B cell (primary cell): ENCODE measurements around the gene TOX2. TPM values are rescaled to one million over a fixed set of nuclear protein-coding genes. Genes with fewer than 3 reads are reported as not detected.

Experiments
- ATAC-seq: fragments of 200-7000 bp; cut with Tn5 transposase; one replicate; pipeline ENCODE4 v1.10.0; 2021; ENCODE audit warnings: low read depth, mild to moderate bottlenecking, moderate number of reproducible peaks, moderate library complexity
- CTCF ChIA-PET: fragments of 350-600 bp; sonication (Branson Sonifier 250); formaldehyde crosslinking; loops from one replicate; lab custom pipeline; 2021; ENCODE audit warnings: antibody characterized with exemption, inconsistent platforms; lab: Charles Lee
- POLR2A ChIA-PET: fragments of 350-600 bp; sonication (Branson Sonifier 250); formaldehyde crosslinking; loops from one replicate; lab custom pipeline; 2021; ENCODE audit warnings: antibody characterized with exemption; lab: Charles Lee
- DNase-seq: peaks from one replicate; pipeline ENCODE4 v3.0.0; 2013
- H2AFZ ChIP-seq: 2 replicates; pipeline ENCODE4 v1.6.1; 2012; ENCODE audit warnings: mild to moderate bottlenecking, low read depth, low read length; ENCODE audit not compliant: insufficient read depth, poor library complexity, severe bottlenecking
- H3K27ac ChIP-seq, 2 donors: 1 replicate in 1 of 2; 2 replicates in 1 of 2; pipeline ENCODE4 v1.5.1; 2012 to 2013; ENCODE audit warnings: low read length in 2 of 2, mild to moderate bottlenecking in 2 of 2, moderate library complexity in 1 of 2
- H3K27me3 ChIP-seq, 4 experiments: fragments of 200-600 bp in 1 of 4; sonication (generic) in 1 of 4; replicated peaks in 1 of 4; 1 replicate in 2 of 4; 2 replicates in 2 of 4; pipeline versions ENCODE4 v1.6.1 to v1.7.0; 2013 to 2016; ENCODE audit warnings: low read length in 3 of 4, mild to moderate bottlenecking in 2 of 4, mixed read lengths in 1 of 4, moderate library complexity in 1 of 4; ENCODE audit not compliant: insufficient read depth in 4 of 4, control insufficient read depth in 3 of 4; ENCODE audit errors: control extremely low read depth in 1 of 4
- H3K36me3 ChIP-seq, 2 experiments: replicated peaks in 1 of 2; 1 replicate in 1 of 2; 2 replicates in 1 of 2; pipeline versions ENCODE4 v1.6.1 to v1.7.1; 2013; ENCODE audit warnings: low read length in 1 of 2; ENCODE audit not compliant: insufficient read depth in 2 of 2, control insufficient read depth in 1 of 2; ENCODE audit errors: control extremely low read depth in 1 of 2, extremely low read depth in 1 of 2
- H3K4me1 ChIP-seq, 2 donors: fragments of 200-600 bp in 1 of 2; sonication (generic) in 1 of 2; 1 replicate in 1 of 2; 2 replicates in 1 of 2; pipeline versions ENCODE4 v1.5.1 to v1.6.1; 2013 to 2017; ENCODE audit warnings: low read length in 2 of 2; ENCODE audit not compliant: control insufficient read depth in 2 of 2, insufficient read depth in 2 of 2
- H3K4me2 ChIP-seq: replicated peaks from 2 replicates; pipeline ENCODE3; 2012; ENCODE audit warnings: mild to moderate bottlenecking, low read depth, low read length; ENCODE audit not compliant: poor library complexity, severe bottlenecking
- H3K4me3 ChIP-seq, 5 experiments: fragments of 200-600 bp in 1 of 5; sonication (generic) in 1 of 5; 1 replicate in 3 of 5; 2 replicates in 2 of 5; pipeline versions ENCODE4 v1.5.1 to v1.7.0; 2011 to 2016; ENCODE audit warnings: low read length in 4 of 5, mild to moderate bottlenecking in 4 of 5, low read depth in 2 of 5, control low read depth in 1 of 5, moderate library complexity in 1 of 5; ENCODE audit not compliant: insufficient read depth in 1 of 5; ENCODE audit errors: control extremely low read depth in 1 of 5, extremely low read depth in 1 of 5
- H3K79me2 ChIP-seq: fragments of 200-600 bp; sonication (generic); one replicate; pipeline ENCODE4 v1.6.0; 2016; ENCODE audit warnings: low read length; ENCODE audit not compliant: control insufficient read depth, insufficient read depth
- H3K9ac ChIP-seq: fragments of 200-600 bp; sonication (generic); 2 replicates; pipeline ENCODE4 v1.6.1; 2017; ENCODE audit warnings: mild to moderate bottlenecking, low read length, moderate library complexity
- H3K9me3 ChIP-seq, 3 donors: one replicate each; pipeline versions ENCODE4 v1.6.1 to v1.7.1; 2013; ENCODE audit warnings: low read length in 2 of 3; ENCODE audit not compliant: control insufficient read depth in 2 of 3, insufficient read depth in 1 of 3; ENCODE audit errors: control extremely low read depth in 1 of 3
- H4K20me1 ChIP-seq: 2 replicates; pipeline ENCODE4 v1.6.0; 2012; ENCODE audit warnings: mild to moderate bottlenecking, low read length; ENCODE audit not compliant: insufficient read depth, control insufficient read depth, poor library complexity, severe bottlenecking
- H3K27ac Mint-ChIP-seq: one replicate; pipeline ENCODE4 v1.8.0; 2021; ENCODE audit warnings: mixed read lengths
- H3K27me3 Mint-ChIP-seq: one replicate; pipeline ENCODE4 v1.8.0; 2021; ENCODE audit warnings: mixed read lengths
- H3K4me1 Mint-ChIP-seq: one replicate; pipeline ENCODE4 v1.8.0; 2021; ENCODE audit warnings: mixed read lengths
- H3K4me3 Mint-ChIP-seq: one replicate; pipeline ENCODE4 v1.8.0; 2021; ENCODE audit warnings: mixed read lengths
- H3K9me3 Mint-ChIP-seq: one replicate; pipeline ENCODE4 v1.8.0; 2022; ENCODE audit warnings: mixed read lengths; ENCODE audit not compliant: insufficient read depth
- EZH2 ChIP-seq: IDR thresholded peaks from 2 replicates; pipeline ENCODE4 v1.6.1; 2012; ENCODE audit warnings: borderline replicate concordance, low read depth, mild to moderate bottlenecking, moderate library complexity, low read length; ENCODE audit not compliant: insufficient read depth, poor library complexity, severe bottlenecking
- WGBS: methylation state at CpG from one replicate; pipeline ENCODE4 v1.1.5; 2013; ENCODE audit warnings: missing lambda C conversion rate; ENCODE audit not compliant: insufficient coverage; 5-methylcytosine and 5-hydroxymethylcytosine counted together
- intact Hi-C: fragments of 100-400 bp; cut with micrococcal nuclease; formaldehyde crosslinking; loops from one replicate; pipeline ENCODE4 v1.10.0; 2022
- polyA plus RNA-seq: library from polyadenylated mRNA; depleted of rRNA; stranded (reverse); fragments of >200 nt; gene quantifications from 2 replicates; pipeline ENCODE4 v1.2.3, GENCODE V29; 2012
- total RNA-seq, 2 donors: library from RNA; stranded (reverse); fragments of 120-200 nt in 1 of 2; gene quantifications; 1 replicate in 1 of 2; 2 replicates in 1 of 2; pipeline versions ENCODE4 v1.2.3 to v1.2.4, GENCODE V29; 2013 to 2022
- TF ChIP-seq, protein P1 (sequence below): fragments of 200-600 bp; IDR thresholded peaks from one replicate; pipeline ENCODE4 v1.8.0; 2022; ENCODE audit warnings: antibody characterized with exemption, mild to moderate bottlenecking

The TOX2 gene
- total and polyA plus RNA-seq, 2 donors (not counting 1 experiment from before 2014, with no cell fraction given): 1.2 to 4.1 TPM

DNA sequence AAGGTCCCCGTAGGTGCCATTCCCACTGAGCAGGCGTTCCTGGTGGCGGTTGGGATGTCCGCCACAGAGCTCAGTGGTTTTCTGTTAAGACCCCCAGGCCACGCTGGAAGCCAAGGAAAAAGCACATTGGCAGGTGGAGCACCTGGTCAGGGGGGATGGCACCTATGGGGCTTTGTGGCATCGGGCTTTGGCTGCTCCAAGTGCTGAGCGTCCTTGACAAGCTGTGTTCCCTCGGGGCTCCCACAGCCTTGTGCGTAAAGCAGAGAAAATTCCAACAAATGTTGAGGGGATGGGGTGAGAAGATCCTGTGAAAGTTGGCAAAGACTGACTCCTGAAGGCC, 137.0 kb downstream of the TOX2 start:
- Mint-ChIP-seq H3K27ac (no peak overlapping the region), H3K27me3 (peaks cover 3% of the 10 kb centered on the region), H3K4me3 (no peak overlapping the region), H3K9me3 (no peaks in the 10 kb centered on the region), H3K4me1 (no peaks in the 10 kb centered on the region)
- TF ChIP-seq EZH2: no peak
- TF ChIP-seq, protein P1, sequence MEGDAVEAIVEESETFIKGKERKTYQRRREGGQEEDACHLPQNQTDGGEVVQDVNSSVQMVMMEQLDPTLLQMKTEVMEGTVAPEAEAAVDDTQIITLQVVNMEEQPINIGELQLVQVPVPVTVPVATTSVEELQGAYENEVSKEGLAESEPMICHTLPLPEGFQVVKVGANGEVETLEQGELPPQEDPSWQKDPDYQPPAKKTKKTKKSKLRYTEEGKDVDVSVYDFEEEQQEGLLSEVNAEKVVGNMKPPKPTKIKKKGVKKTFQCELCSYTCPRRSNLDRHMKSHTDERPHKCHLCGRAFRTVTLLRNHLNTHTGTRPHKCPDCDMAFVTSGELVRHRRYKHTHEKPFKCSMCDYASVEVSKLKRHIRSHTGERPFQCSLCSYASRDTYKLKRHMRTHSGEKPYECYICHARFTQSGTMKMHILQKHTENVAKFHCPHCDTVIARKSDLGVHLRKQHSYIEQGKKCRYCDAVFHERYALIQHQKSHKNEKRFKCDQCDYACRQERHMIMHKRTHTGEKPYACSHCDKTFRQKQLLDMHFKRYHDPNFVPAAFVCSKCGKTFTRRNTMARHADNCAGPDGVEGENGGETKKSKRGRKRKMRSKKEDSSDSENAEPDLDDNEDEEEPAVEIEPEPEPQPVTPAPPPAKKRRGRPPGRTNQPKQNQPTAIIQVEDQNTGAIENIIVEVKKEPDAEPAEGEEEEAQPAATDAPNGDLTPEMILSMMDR: no peak
- H3K79me2 ChIP-seq: no peaks in the 10 kb centered on the region
- no peaks in the 10 kb centered on the region for H3K27me3 ChIP-seq
- ATAC-seq: no peak
- WGBS: 92% methylated on average over 9 of the region's 9 CpGs
- intact Hi-C loops: no loop called here
- H3K4me1 ChIP-seq: no peaks in the 10 kb centered on the region
- H3K4me2 ChIP-seq: no peak overlapping the region
- H3K27ac ChIP-seq: no peak overlapping the region
- no peak overlapping the region for H3K9ac ChIP-seq
- CTCF ChIA-PET: no interaction called here
- H3K9me3 ChIP-seq: no peaks in the 10 kb centered on the region
- DNase-seq: no peak
- H2AFZ ChIP-seq: no peak overlapping the region
- no peaks in the 10 kb centered on the region for H3K36me3 ChIP-seq
- no peak overlapping the region for H3K4me3 ChIP-seq
- POLR2A ChIA-PET: no interaction called here
- no peaks in the 10 kb centered on the region for H4K20me1 ChIP-seq

DNA sequence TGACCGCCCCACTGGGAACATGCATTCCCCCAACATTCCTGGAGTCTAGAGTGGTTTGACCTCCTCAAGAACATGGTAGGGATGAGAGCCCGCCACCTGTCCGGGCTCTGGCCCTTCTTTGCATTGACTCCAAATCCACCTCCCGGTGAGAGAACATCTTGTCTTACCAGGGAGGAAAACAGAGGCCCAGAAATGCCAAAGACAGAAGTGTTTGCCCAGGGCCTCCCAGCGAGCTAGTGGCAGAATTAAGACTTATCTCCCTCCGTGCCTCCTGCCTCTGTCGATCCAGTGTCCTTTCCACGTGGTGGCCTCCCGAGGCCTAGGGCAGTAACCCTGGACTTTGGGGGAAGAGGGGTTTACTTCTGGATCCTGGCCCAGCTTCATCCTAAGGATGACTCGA, 137.5 kb downstream of the TOX2 start:
- H3K4me3 Mint-ChIP-seq: no peak overlapping the region
- no peaks in the 10 kb centered on the region for H3K9me3 Mint-ChIP-seq
- Histone ChIP-seq H3K36me3 (no peaks in the 10 kb centered on the region), H3K79me2 (no peaks in the 10 kb centered on the region), H3K27ac (no peak overlapping the region), H4K20me1 (no peaks in the 10 kb centered on the region), H3K9ac (no peak overlapping the region), H3K4me1 (no peaks in the 10 kb centered on the region), H3K9me3 (no peaks in the 10 kb centered on the region), H3K27me3 (no peaks in the 10 kb centered on the region), H2AFZ (no peak overlapping the region), H3K4me3 (no peak overlapping the region), H3K4me2 (no peak overlapping the region)
- H3K4me1 Mint-ChIP-seq: no peaks in the 10 kb centered on the region
- H3K27me3 Mint-ChIP-seq: peaks cover 3% of the 10 kb centered on the region
- no peak overlapping the region for H3K27ac Mint-ChIP-seq
- ChIA-PET CTCF (no interaction called here), POLR2A (no interaction called here)
- ATAC-seq (no peak), DNase-seq (no peak)
- intact Hi-C loops: no loop called here
- 80% methylated on average over 3 of the region's 10 CpGs for WGBS
- TF ChIP-seq, protein P1: no peak
- no peak for TF ChIP-seq EZH2
